Esophagus mucosa (tissue), 1 donor: ENCODE results near the gene WDR64. TPM values are rescaled to one million over a fixed set of nuclear protein-coding genes. Genes with fewer than 3 reads are reported as not detected.
"Not testable (repeated sequence)": the region's sequence is repeated elsewhere in the genome, so short reads cannot be mapped to it uniquely, and the experiment has no call there.

ENCODE experiments used
- ATAC-seq: fragments of 200-7000 bp; cut with Tn5 transposase; one replicate; pipeline ENCODE4 v1.9.1; 2020
- total RNA-seq: library from RNA; stranded (reverse); gene quantifications from one replicate; pipeline ENCODE4 v1.2.4, GENCODE V29; 2023
- donor health status: DM: yes; HTN: yes; CAD: no.

Gene WDR64
- total RNA-seq, 1 donor from 2014 or later, result not detected

DNA sequence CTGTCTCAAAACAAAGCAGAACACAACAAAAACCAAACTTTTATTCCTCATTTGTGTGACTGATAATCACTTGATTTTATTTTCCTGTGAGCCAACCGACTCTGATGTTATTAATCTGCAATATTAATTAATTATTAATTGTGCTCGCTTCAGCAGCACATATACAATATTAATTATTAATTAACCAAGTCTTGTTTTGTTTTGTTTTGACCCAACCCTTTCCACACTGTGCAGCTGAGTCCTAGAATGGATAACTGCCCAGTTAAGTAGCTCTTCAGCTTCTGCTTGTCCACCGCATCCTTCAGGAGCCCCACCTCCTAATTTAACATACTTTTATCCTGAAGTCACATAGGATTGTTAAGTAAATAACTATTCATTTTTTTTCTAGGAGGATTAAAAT lies 148.6 kb downstream of the WDR64 start:
- no peak for ATAC-seq

DNA sequence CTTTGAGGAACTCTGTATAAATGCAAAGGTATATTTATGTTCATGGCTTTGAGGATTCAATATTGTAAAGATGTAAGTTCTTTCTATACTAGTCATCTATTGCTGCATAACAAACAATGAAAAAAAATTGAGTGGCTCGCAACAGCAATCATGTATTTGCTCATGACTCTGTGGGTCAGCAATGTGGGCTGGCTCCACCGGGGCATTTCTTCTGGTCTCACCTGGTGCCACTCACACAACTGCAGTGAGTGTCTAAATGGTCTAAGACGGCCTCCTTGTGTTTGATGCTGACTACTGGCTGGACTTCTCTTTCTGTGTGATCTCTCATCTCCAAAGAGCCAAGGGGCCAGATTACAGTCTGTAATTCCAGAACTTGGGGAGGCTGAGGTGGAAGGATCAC lies 150.8 kb downstream of the WDR64 start:
- no peak for ATAC-seq

DNA sequence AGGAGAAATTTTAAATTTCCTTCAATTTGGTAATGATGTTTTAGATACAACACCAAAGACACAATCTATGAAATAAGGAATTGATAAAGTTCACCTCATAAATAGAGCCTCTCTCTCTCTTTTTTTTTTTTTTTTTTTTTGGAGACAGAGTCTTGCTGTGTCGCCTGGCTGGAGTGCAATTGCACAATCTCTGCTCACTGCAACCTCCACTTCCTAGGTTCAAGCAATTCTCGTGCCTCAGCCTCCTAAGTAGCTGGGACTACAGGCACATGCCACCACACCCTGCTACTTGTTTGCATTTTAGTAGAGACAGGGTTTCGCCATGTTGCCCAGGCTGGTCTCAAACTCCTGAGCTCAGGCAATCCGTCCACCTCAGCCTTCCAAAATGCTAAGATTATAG lies 152.6 kb downstream of the WDR64 start:
- not testable (repeated sequence) for ATAC-seq

DNA sequence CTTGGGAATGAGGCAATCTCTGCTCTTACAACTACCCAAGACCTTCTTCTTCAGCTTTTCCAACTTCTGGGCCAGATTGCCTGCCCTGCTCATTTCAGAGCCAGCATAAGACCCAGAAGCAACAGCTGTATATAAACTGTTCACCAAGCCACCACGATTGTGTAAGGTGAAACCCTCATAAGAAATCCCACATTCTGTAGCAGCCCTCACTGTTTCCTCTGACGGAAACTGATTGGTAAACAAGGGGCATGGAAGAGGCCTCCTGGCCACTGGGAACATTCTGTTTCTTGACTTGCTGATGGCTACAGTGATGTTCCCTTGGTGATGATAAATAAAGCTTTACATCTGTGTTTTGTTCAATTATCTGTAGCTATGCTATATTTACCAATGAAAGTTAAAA lies 156.2 kb downstream of the WDR64 start:
- ATAC-seq, result no peak

DNA sequence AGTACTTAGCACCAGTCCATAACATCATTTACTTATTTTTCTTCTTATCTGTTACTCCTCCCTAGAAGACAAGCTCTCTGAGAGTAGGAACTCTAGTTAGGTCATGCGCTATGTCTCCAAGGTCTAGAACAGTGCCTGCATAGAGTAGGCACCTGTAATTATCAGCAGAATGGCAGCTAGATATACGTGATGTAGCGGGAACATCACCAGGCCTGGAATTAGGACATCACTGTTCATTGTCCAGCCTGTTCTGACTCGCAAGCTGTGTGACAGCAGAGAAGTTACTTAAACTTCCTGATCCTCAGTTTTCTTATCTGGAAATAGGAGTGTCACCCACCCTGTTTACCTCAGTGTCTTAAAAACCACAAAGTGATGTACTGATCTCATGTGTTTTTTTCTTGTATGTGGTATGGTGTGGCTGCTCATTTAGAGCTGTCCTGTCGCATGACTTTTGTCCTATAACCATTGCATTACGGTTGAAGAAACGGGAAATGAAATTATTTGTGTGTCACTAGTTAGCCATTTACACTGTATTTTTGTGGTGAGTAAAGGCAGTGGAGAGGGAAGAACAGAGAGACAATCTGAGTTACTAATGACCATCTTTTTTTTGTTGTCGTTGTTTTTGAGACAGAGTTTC lies 158.8 kb downstream of the WDR64 start:
- ATAC-seq, result no peak

DNA sequence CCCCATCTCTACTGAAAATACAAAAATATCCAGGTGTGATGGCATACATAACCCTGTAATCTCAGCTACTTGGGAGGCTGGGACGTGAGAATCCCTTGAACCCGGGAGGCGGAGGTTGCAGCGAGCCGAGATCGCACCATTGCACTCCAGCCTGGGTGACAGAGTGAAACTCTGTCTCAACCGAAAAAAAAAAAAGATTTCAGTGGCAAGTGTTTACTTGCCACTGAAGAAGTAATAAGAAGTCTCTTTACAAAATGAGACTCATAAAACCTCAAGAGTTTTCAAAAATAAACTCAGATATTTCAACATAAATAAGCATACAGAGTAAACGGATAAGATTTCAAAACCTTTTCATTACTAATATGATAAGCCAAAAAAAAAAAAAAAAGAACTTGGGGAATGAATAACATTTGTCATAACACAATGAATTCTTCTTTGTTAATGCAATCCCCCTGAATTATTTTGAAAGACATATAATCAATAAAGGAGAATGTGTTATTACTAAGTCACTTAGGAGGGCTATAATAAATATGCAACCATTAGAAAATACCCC lies 161.8 kb downstream of the WDR64 start:
- ATAC-seq, result no peak

DNA sequence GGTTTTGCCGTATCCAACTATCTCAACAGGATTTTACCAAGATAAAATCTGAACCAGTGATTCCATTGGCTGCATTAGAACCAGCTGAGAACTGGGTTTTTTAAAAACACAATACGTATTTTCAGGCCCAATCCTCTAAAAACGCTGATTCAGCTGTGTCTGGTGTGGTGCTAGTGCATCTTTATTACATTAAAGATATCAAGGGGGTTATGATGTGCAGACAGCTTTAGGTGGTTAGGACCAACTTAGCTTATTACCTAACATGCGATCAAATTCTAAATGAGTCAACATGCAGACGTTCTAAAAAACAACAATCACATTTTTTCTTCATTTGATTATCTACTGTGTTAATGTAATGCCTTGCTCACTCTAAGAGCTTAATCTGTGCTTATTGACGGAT lies 163.9 kb downstream of the WDR64 start:
- no peak for ATAC-seq

DNA sequence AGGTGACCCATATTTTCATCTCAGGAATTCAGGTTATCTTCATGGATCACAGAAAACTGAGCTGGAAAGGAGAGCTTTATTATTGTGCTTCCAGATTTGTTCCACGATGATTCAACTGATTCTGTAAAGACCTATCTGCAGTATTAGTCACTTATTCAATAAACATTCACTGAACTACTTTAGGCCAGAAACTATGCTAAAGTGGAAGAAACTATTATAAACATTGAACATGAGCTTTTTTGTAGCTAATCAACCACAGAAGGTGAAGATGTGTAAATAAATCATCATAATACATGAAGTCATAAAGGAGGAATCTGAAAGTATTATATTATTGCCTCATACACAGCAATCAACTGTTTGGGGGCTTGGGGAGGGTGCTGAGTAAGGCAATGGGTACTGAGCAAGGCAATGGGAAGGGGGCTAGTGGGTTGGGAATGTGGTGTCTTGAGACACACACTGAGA lies 165.3 kb downstream of the WDR64 start:
- ATAC-seq, result no peak

DNA sequence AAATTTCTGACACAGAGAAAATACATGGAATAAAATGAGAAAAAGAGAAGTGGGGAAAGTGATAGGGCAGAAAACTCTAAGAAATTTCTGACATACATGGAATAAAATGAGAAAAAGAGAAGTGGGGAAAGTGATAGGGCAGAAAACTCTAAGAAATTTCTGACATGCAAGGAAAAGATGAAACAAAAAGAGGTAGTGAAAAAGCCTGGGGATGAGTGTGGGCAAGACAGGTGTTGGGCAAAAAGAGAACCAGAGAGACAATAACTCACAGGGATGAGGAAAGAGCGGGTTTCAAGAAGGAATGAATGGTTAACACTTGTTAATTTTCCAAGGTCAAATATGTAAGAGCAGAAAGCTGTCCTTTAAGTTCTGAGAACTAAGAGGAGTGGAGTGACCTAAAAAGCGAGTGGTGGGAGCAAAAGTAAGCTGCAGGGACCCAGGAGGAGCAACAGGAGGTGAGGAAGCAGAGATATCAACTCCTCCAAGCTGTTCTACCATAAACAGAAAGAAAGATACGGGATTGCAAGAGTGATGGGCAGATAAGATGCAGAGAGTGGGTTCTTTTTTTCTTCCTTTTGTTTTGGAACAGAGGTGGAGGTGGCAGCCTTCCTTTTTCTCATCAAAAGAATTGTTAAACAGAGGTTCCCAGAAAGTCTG lies 166.0 kb downstream of the WDR64 start:
- no peak for ATAC-seq

DNA sequence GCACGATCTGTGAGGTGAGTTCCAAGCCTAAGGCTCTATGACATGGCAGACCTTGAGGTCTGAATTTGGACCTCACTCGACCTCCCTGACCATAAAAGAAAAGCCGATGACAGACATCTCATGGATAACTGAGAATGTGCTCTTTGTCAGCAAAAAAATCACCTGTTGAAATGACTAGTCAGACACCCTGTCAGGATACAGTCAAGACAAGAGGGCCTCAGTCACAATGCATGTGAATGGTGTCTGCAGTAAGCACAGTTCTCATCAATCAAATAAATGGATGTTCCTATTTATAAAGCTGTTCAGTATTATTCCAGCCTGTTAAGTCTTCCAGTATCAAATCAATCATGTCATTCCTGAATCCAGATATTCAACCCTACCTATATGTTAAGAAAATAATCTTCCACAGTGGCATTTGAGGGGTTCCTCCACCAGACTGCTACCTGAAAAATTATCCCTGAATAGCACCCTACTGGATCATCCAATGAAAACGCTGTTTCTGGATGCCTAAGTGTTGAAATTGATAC lies 167.3 kb downstream of the WDR64 start:
- no peak for ATAC-seq

DNA sequence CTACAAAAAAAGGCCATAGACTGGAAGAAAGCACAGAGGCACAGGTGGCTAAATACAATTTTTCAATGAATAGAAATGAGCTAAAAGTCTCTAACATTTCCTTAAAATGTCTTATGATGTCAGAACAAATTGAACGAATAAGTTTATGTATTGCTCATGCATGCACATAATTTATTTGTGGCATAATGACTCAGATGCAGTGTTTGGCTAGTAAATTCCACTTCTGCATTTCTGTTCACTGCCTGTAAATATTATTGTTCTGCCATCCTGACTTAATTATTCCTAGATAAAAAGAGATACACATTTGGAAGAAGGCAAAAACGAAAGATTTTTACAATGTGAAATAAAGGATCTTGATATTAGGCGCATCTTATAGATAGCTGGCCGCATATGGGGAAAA lies 169.3 kb downstream of the WDR64 start:
- no peak for ATAC-seq

DNA sequence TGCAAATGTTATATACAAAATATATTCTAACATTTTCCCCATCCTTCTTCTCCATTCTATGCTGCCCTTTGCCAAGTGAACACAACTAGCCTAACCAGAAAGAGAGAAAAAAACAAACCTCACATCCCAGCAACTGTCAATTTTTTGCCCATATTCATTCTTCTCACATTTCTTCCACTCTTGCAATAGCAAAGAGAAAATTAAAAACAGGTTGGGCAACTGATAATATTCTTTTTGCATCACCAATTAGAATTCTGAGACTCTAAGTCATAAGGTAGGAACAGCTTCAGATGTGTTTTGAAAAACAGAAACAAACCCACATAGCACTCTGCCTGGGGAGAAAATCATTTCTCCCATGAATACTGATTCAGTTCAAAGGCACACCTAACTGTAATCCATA lies 170.8 kb downstream of the WDR64 start:
- no peak for ATAC-seq

DNA sequence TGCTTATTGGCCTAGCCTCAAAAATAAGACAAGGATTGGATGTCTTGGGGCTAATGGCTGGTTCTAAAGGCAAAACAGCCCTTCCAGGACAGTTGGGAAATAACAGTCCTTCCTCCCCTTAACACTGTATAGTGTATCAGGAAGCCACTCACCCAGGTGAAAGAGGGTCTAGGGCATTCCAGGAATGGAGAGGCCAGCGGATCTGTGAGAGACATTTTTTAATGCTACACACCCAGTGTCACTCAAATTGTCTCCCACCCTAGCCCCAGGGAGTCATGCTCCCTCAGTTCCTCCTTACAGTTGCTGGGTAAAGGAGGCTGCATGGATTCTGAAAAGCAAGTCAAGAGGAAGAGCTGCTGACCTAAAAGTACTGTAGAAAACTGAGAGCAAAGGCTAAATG lies 171.8 kb downstream of the WDR64 start:
- ATAC-seq, result no peak

DNA sequence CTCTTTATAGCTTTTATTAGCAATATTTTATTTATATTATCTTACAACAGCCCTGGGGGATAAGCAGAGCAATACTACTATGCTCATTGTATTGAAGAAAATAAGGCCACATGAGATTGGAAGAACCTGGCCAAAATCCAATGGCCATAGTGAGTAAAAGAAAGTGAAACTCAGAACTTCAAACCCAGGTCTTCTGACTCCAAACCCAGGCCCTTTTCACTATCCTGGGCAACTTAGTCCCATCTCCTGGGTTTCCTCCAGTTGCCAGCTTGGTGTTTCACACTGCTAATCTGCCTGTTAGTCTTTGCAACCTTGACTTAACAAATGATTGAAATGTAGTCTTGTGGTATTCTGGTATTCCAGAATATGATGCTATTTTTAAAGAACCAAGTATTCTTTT lies 173.5 kb downstream of the WDR64 start:
- ATAC-seq, result no peak

DNA sequence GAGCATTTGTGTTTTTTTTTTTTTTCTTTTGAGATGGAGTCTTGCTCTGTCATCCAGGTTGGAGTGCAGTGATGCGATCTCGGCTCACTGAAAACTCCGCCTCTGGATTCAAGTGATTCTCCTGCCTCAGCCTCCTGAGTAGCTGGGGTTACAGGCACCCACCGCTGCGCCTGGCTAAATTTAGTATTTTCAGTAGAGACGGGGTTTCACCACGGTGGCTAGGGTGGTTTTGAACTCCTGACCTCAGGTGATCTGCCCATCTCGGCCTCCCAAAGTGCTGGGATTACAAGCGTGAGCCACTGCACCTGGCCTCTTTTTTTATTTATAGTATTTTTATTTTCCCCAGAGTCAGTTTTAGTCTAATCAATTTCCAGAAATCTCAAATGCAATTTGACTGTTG lies 174.5 kb downstream of the WDR64 start:
- not testable (repeated sequence) for ATAC-seq

DNA sequence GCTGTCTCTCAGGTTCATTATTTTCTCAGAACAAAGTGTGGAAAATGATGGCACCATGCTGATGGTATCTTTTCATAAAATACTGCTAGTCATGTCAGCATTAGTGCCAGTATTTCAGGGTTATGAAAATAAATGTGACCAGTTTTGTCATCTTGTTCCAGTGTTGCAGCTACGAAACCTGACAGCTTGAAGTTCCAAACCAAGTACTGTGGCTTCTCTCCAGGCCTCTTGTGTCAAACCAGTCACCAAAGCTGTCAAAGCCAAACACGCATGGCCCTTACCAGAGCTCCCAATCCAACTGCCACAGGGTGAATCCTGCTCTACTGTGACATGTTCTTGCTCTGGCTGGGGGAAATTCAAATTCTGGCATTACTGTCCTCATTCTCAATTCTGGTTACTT lies 175.2 kb downstream of the WDR64 start:
- no peak for ATAC-seq

DNA sequence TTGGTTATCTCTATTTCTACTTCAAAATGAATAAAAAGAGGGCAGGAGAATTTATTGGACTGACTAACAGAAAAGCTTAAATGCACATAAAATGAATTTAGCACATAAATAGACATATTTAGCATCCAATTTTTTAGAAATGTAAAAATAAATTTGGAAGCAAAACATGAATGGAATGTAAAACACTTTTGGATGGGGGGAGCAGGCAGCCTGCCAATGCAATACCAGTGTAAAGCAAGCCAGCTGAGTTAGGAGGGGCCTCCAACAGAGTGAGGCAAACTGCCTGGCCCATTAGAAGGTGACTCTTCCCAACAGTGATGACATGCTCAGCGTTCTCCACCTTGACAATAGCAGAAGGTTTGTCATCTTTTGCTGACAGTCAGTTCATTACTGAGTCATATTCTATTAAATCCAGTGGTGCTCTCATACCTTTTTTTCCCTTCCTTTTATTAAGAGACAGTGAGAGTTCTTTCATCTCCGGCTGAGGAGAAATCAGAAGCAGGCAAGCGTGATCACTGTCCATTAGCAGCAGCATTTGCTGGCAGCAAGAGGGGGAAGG lies 176.5 kb downstream of the WDR64 start:
- peak; percentile 72 for ATAC-seq

DNA sequence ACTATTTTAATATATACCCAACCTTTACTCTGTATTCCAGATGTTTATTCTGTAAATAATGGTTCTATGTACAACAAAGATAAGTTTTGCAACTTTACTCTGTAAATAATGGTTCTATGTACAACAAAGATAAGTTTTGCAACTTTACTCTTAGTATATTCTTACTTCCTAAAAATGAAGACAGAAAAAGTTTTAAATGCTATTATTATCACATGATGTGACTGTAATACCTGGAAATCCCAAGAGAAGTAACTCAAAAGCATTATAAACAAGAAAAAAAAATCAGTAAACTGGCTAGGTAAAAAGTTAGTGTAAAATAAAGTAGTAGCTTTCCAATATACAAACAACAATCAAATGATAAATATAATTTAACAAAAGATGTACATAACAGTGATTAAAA lies 177.4 kb downstream of the WDR64 start:
- no peak for ATAC-seq

DNA sequence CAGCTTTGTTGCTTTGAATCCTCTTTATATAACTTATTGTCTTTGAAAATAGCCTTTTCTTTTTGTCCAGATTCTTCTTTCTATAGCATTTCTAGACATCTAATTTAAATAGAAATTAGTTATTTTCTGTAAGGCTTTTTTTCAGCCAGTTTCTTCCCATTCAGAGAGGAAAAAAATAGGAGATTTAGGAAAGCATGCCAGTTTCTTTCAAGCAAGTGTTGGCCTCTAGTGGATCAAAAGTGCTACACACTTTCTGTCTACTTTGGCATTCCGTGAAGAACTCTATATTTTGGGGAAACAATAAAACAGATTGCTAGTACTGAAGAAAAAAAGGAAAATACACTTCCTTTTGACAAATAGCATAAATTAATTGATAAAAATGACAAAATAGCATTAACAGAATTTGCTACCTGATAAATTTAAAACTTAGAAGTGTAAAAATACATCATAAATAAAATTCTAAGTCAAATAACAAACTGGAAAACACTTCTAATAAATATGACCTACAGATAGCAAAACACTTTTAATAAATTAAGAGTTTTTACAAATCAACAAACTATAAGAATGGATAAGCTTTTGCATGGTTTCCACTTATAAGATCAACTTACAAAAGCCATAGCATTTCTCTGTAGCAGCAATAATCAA lies 182.8 kb downstream of the WDR64 start:
- no peak for ATAC-seq

DNA sequence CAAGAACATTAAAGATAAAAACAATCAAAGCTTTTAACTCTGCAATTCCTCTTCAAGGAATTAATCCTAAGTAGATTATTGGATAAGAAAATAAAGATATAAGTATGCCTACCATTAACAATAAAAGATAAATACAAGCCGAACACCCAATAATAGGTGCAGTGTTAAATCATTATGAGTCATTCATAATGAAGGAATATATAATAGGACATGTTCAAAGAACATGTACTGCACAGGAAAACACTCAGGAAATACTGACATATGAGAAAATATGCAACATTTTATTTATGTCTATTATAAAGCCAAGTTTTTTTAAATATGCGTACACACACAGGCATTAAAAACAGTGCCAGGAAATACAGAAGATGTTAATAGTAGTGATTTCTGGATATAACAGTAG lies 184.9 kb downstream of the WDR64 start:
- ATAC-seq, result no peak

DNA sequence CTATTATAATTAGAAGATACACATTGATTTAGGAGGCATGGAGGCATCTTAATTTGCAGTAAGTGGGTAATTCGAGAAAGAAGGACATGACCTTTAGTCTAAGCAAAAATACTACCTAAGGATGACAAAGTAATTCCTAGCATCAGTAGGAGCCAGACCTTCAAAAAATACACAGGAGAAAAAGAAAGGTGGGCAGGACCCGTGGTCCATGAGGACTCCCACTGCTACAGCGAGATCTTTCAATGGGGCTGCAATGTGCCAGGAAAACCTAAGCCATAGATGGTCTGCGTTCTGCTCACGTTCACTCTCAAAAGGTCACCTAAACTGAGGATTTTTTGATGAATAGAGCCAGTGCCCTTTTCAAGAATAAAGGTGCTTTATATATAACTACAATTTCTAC lies 185.3 kb downstream of the WDR64 start:
- ATAC-seq, result no peak

DNA sequence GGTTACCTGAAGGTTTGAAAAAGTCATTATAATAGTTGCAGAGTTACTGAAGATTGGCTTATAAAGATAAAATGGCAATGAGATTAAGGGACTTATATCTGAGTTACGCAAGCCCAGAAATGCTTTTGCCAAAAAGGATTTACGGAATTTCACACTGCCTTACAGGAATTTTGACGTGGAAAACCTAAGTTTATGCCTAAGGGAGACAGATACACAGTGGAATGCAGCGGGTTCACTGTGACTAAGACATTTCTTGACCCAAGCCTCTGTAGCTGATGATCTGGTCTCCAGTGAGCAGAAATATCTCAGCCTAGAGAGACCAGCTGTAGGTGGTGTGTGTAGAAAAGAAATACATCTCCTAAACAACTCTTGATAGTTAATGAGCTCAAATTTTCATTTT lies 185.8 kb downstream of the WDR64 start:
- no peak for ATAC-seq

DNA sequence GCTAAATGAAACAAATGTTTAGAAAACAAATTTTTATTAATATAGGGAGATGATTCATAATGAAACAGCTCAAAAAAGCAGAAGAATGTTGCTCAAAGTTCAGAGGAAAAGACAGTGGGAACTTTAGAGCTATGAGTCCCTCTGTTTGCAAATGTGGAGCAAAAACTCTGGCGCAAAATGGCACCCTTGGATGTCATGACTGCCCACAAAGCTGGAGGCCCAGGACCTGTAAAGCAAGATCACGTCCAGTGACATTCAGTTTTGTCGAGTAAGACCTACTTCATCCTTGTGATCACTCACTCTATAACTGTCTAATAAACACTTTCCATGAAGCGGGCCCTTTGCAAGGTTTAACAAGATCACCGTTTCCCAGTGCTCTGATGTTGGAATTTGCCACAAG lies 186.8 kb downstream of the WDR64 start:
- ATAC-seq, result no peak
